Measurements from ENCODE around the gene WDR18. TPM values are rescaled to one million over a fixed set of nuclear protein-coding genes. Genes with fewer than 3 reads are reported as not detected.

The WDR18 gene
- total RNA-seq, 1 experiment from 2014 or later: 44.0 TPM

DNA sequence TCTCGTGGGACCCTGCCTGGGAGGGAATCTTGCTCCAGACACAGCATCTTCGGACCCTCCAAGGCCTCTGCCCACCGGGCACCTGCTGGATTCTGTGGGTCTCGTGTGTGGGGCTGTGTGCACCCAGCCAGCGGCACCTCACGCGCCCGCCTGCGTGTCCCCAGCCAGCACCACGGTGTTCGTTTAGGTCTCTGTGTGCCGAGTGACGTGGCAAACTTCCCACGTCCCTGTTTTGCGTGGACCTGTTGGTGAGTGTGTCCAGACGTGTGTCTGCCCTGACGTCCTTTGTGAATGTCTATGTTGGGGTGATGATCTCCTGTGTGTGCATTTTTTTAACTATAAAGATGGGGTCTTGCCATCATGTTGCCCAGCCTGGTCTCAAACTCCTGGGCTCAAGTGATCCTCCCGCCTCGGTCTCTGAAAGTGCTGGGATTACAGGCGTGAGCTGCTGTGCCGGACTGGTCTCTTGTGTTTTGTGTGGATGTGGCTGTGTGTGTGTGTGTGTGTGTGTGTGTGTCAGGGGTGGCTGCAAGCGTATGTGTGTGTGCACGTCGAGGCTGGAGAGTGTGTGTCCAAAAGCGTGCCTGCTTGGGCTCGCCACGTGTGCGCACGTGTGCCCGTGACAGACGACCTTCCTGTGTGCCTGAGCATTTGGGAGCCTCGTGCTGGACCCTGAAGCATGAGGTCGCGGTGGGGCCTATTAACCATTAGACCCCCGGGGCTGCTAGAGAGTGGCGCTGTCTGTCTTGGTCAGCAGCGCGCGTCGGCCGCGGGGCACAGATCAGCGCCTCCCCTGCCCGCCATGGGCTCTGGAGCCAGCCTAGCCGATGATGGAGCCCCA is 42.6 kb upstream of the WDR18 start:
- DNase-seq (ENCODE audit: low read depth, low spot score): no peak
- ATAC-seq: peak; percentile 9; the same call in 1 of the 2 replicates
- POLR2A ChIA-PET: no interaction called here
- Histone ChIP-seq H3K4me1 (ENCODE audit: control insufficient read depth, insufficient read depth, low read length) (peaks cover 5% of the 10 kb centered on the region), H3K27ac (ENCODE audit: low read length) (0 out of 2 replicates have a peak overlapping the region, but pooled peaks have one; percentile 26), H3K36me3 (ENCODE audit: control insufficient read depth, insufficient read depth, low read length) (no peaks in the 10 kb centered on the region), H3K27me3 (ENCODE audit: control insufficient read depth, insufficient read depth, low read length) (no peaks in the 10 kb centered on the region), H3K9me3 (ENCODE audit: control insufficient read depth, insufficient read depth, low read depth, low read length) (no peaks in the 10 kb centered on the region), H3K4me3 (ENCODE audit: low read depth in 2 of 2, low read length in 2 of 2) (peak overlapping the region in 1 of 2 experiments; percentile 24; a peak in 2 of 4 replicates)
- in situ Hi-C loops (cut with HindIII; ENCODE audit: low pct_unique_long_range_greater_than_20kb, low sequenced_read_pairs): no loop called here
- TF ChIP-seq, protein P1, sequence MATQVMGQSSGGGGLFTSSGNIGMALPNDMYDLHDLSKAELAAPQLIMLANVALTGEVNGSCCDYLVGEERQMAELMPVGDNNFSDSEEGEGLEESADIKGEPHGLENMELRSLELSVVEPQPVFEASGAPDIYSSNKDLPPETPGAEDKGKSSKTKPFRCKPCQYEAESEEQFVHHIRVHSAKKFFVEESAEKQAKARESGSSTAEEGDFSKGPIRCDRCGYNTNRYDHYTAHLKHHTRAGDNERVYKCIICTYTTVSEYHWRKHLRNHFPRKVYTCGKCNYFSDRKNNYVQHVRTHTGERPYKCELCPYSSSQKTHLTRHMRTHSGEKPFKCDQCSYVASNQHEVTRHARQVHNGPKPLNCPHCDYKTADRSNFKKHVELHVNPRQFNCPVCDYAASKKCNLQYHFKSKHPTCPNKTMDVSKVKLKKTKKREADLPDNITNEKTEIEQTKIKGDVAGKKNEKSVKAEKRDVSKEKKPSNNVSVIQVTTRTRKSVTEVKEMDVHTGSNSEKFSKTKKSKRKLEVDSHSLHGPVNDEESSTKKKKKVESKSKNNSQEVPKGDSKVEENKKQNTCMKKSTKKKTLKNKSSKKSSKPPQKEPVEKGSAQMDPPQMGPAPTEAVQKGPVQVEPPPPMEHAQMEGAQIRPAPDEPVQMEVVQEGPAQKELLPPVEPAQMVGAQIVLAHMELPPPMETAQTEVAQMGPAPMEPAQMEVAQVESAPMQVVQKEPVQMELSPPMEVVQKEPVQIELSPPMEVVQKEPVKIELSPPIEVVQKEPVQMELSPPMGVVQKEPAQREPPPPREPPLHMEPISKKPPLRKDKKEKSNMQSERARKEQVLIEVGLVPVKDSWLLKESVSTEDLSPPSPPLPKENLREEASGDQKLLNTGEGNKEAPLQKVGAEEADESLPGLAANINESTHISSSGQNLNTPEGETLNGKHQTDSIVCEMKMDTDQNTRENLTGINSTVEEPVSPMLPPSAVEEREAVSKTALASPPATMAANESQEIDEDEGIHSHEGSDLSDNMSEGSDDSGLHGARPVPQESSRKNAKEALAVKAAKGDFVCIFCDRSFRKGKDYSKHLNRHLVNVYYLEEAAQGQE (IDR thresholded peaks at IDR 0.05; ENCODE audit: insufficient read depth in 1 of 2, low read depth in 2 of 2, low read length in 1 of 2): no peak
- TF ChIP-seq SIN3A (IDR thresholded peaks at IDR 0.05; ENCODE audit: borderline replicate concordance, insufficient read depth, low read depth, low read length): no peak
- no peak for TF ChIP-seq POLR2AphosphoS5 (IDR thresholded peaks at IDR 0.05; ENCODE audit: low read depth, low read length)
- TF ChIP-seq TCF7L2 (IDR thresholded peaks at IDR 0.05; ENCODE audit: low read depth, low read length): no peak
- TF ChIP-seq, protein P2, sequence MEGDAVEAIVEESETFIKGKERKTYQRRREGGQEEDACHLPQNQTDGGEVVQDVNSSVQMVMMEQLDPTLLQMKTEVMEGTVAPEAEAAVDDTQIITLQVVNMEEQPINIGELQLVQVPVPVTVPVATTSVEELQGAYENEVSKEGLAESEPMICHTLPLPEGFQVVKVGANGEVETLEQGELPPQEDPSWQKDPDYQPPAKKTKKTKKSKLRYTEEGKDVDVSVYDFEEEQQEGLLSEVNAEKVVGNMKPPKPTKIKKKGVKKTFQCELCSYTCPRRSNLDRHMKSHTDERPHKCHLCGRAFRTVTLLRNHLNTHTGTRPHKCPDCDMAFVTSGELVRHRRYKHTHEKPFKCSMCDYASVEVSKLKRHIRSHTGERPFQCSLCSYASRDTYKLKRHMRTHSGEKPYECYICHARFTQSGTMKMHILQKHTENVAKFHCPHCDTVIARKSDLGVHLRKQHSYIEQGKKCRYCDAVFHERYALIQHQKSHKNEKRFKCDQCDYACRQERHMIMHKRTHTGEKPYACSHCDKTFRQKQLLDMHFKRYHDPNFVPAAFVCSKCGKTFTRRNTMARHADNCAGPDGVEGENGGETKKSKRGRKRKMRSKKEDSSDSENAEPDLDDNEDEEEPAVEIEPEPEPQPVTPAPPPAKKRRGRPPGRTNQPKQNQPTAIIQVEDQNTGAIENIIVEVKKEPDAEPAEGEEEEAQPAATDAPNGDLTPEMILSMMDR (IDR thresholded peaks at IDR 0.05): no peak
- intact Hi-C loops (cut with micrococcal nuclease; ENCODE audit: unreplicated experiment): no loop called here
- CTCF ChIA-PET: no interaction called here
- no TSS peak for BruUV-seq (replicated peaks)

DNA sequence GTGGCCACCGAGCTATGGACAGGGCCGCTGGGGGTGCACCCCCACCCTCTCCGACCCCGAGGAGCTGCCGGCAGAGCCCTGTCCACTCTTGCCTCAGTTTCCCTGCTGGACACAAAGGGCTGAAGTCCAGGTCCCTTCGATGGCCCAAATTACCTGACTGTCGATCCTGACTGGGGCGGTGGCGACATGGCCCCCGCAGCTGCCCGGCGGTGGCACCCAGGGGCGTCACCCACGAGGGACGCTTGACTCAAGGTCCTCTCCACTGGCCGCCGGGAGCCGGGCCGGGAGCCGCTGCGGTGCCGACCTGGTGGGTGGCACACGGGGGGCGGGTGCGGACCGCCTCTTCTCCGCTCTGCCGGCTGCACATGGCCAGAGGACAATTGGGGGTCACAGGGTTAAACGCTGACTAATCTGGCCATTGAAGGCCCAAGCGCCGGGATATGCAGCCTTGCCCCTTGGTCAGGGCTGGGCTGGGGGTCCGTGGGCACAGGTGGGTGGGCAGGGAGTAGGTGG is 42.0 kb upstream of the WDR18 start:
- Histone ChIP-seq H3K4me1 (ENCODE audit: control insufficient read depth, insufficient read depth, low read length) (peaks cover 5% of the 10 kb centered on the region), H3K27ac (ENCODE audit: low read length) (no peak overlapping the region), H3K27me3 (ENCODE audit: control insufficient read depth, insufficient read depth, low read length) (no peaks in the 10 kb centered on the region), H3K9me3 (ENCODE audit: control insufficient read depth, insufficient read depth, low read depth, low read length) (no peaks in the 10 kb centered on the region), H3K36me3 (ENCODE audit: control insufficient read depth, insufficient read depth, low read length) (no peaks in the 10 kb centered on the region), H3K4me3 (ENCODE audit: low read depth in 2 of 2, low read length in 2 of 2) (no peak overlapping the region)
- intact Hi-C loops (cut with micrococcal nuclease; ENCODE audit: unreplicated experiment) (no loop called here), in situ Hi-C loops (cut with HindIII; ENCODE audit: low pct_unique_long_range_greater_than_20kb, low sequenced_read_pairs) (no loop called here)
- DNase-seq (ENCODE audit: low read depth, low spot score): no peak
- TF ChIP-seq, protein P2 (IDR thresholded peaks at IDR 0.05): no peak
- TF ChIP-seq SIN3A (IDR thresholded peaks at IDR 0.05; ENCODE audit: borderline replicate concordance, insufficient read depth, low read depth, low read length) (no peak), POLR2AphosphoS5 (IDR thresholded peaks at IDR 0.05; ENCODE audit: low read depth, low read length) (no peak), TCF7L2 (IDR thresholded peaks at IDR 0.05; ENCODE audit: low read depth, low read length) (no peak)
- TF ChIP-seq, protein P1 (IDR thresholded peaks at IDR 0.05; ENCODE audit: insufficient read depth in 1 of 2, low read depth in 2 of 2, low read length in 1 of 2): no peak
- no peak for ATAC-seq
- BruUV-seq (replicated peaks): no TSS peak
- POLR2A ChIA-PET: no interaction called here
- CTCF ChIA-PET: no interaction called here
